DOHH2 (cell line): Measurements from ENCODE around the gene WSCD2.

Experiments
- EZH2phosphoT487 ChIP-seq: fragments of 200-600 bp; sonication (generic); IDR thresholded peaks from 2 replicates; pipeline ENCODE4 v1.6.1; 2017; ENCODE audit warnings: borderline replicate concordance, mild to moderate bottlenecking, antibody characterized with exemption, low read length, moderate library complexity, mixed read lengths
- TF ChIP-seq, protein P1 (sequence below): fragments of 200-600 bp; sonication (generic); IDR thresholded peaks from one replicate; pipeline ENCODE4 v1.5.1; 2014; ENCODE audit warnings: antibody characterized with exemption, mild to moderate bottlenecking, low read depth, low read length; ENCODE audit not compliant: poor library complexity, severe bottlenecking

DNA sequence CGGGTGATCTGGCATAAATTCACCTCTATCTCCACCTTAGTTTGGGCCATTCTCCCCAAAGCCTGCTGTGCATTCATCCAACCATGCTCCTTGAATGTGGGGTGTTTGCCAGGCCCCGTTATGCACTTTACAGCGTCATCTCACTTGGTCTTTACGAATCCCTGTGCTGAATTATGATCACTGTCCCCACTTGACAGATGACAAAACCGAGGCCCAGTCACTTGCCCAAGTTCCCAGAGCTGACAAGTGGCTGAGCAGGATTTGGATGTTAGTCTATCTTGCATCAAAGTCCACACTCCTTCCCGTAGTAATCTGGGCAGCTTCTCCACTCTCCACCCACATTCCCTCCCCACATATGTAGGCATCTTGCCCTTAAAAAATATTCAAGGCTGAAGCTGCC, 44.8 kb downstream of the WSCD2 start:
- TF ChIP-seq, protein P1, sequence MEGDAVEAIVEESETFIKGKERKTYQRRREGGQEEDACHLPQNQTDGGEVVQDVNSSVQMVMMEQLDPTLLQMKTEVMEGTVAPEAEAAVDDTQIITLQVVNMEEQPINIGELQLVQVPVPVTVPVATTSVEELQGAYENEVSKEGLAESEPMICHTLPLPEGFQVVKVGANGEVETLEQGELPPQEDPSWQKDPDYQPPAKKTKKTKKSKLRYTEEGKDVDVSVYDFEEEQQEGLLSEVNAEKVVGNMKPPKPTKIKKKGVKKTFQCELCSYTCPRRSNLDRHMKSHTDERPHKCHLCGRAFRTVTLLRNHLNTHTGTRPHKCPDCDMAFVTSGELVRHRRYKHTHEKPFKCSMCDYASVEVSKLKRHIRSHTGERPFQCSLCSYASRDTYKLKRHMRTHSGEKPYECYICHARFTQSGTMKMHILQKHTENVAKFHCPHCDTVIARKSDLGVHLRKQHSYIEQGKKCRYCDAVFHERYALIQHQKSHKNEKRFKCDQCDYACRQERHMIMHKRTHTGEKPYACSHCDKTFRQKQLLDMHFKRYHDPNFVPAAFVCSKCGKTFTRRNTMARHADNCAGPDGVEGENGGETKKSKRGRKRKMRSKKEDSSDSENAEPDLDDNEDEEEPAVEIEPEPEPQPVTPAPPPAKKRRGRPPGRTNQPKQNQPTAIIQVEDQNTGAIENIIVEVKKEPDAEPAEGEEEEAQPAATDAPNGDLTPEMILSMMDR = no peak
- no peak for TF ChIP-seq EZH2phosphoT487
